C4-2B (cell line): ENCODE results near the gene TIAM2.

Experiments
- H3K27ac ChIP-seq: fragments of 450-650 bp; 2 replicates; pipeline ENCODE4 v1.5.1; 2017
- ZFX ChIP-seq: fragments of 450-650 bp; IDR thresholded peaks from 2 replicates; pipeline ENCODE4 v1.6.1; 2017
- TF ChIP-seq, protein P1 (sequence below): fragments of 450-650 bp; conservative IDR thresholded peaks from 2 replicates; pipeline ENCODE4 v1.5.1; 2017; ENCODE audit warnings: mild to moderate bottlenecking

Gene TIAM2

DNA sequence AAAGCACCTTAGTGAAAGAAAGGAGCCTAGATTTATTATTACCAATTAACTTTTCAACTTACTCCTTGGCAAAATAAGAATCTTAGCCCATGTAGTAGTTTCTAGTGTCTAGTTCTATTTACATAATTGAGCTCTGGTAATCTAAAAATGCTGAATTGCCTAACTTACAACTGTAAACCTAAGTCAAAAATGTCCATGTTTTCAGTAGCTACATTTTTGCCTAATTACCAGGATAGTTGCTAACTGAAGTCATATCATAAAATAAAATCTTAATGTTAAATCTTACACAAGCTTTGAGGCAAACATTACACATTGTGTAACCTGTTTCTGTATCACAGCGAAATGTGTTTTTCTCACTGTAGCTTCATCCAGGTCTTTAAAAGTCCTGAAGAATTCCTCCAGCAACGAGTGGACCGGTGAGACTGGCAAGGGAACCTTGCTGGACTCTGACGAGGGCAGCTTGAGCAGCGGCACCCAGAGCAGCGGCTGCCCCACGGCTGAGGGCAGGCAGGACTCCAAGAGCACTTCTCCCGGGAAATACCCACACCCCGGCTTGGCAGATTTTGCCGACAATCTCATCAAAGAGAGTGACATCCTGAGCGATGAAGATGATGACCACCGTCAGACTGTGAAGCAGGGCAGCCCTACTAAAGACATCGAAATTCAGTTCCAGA lies 261.1 kb downstream of the TIAM2 start:
- TF ChIP-seq, protein P1, sequence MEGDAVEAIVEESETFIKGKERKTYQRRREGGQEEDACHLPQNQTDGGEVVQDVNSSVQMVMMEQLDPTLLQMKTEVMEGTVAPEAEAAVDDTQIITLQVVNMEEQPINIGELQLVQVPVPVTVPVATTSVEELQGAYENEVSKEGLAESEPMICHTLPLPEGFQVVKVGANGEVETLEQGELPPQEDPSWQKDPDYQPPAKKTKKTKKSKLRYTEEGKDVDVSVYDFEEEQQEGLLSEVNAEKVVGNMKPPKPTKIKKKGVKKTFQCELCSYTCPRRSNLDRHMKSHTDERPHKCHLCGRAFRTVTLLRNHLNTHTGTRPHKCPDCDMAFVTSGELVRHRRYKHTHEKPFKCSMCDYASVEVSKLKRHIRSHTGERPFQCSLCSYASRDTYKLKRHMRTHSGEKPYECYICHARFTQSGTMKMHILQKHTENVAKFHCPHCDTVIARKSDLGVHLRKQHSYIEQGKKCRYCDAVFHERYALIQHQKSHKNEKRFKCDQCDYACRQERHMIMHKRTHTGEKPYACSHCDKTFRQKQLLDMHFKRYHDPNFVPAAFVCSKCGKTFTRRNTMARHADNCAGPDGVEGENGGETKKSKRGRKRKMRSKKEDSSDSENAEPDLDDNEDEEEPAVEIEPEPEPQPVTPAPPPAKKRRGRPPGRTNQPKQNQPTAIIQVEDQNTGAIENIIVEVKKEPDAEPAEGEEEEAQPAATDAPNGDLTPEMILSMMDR: no peak
- TF ChIP-seq ZFX: no peak
- H3K27ac ChIP-seq: no peak overlapping the region

DNA sequence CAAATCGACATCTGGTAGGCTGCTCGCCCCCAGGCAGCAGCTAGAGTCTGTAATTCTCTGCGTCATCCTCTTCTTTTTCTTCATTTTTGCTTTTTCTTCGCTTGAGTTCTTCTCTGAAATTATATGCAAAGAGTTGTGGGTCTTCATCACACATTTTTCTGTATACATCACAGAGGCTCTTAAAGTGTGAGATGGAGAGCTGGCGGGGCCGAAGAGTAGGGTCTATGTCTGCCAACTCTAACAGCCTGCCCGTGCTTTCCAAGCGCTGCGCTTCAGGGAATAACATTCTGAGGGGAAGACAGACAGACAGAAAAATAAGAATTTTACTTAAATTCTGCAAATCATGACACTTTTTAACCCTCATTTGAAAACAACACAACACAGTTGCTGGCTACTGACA lies 262.7 kb downstream of the TIAM2 start:
- TF ChIP-seq ZFX: no peak
- TF ChIP-seq, protein P1: no peak
- no peak overlapping the region for H3K27ac ChIP-seq

DNA sequence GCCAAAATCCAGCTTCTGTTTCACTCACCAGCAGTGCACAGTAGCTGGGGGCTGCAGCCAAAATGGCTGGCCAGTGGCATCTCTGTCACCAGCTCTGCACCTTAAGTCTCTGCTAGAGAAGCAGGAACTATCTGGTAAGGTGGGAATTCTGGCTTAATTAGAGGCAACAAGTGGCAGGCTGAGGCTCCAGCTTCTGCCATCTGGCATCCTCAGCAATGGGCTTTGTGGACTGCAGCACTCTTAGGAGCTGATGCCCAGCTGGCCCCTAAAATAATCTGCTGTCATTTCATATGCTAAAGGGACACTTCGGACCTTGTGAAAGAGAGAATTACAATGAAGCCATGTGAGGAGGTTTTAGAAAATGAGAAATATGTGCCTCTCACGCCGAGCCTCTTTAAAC lies 264.1 kb downstream of the TIAM2 start:
- H3K27ac ChIP-seq: no peak overlapping the region
- no peak for TF ChIP-seq ZFX
- TF ChIP-seq, protein P1: no peak

DNA sequence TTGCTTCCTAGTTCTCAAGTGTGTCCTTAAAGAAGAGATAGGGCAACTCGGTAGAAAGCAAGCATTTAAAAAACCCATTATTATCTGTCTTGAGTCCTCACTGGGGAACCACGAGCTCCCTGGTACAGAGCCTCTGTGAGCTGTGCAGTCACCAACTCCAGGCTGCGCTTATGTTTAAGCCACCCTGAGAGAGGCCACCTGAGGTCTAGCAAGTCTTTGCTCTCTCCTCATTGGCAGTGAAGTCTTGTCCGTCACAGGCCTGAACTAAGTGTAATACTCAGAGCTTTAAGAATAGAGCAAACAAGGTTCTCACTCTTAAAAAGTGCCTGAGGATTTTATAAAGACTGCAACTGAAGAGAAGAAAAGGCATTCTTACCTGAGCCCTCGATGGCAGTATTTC lies 264.8 kb downstream of the TIAM2 start:
- TF ChIP-seq ZFX: no peak
- TF ChIP-seq, protein P1: no peak
- H3K27ac ChIP-seq: no peak overlapping the region

DNA sequence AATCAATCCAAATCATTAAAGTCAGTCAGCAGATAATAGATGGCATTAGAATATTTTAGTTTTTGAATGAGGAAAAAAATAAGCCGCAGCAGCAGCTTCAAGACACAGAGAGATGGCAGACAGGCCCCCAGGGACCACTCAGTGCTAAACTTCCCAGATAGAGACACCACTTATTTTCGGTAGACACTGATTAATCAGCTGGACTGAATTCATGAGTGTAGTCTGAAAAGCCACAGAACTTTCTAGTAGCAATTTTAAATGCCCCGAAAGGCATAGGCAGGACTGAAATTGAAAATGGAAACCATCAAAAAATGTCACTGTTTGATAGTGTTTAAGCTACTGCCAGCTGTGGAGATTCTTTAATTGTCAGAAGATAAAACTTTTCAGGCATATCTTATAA lies 265.6 kb downstream of the TIAM2 start:
- TF ChIP-seq, protein P1: no peak
- TF ChIP-seq ZFX: no peak
- no peak overlapping the region for H3K27ac ChIP-seq

DNA sequence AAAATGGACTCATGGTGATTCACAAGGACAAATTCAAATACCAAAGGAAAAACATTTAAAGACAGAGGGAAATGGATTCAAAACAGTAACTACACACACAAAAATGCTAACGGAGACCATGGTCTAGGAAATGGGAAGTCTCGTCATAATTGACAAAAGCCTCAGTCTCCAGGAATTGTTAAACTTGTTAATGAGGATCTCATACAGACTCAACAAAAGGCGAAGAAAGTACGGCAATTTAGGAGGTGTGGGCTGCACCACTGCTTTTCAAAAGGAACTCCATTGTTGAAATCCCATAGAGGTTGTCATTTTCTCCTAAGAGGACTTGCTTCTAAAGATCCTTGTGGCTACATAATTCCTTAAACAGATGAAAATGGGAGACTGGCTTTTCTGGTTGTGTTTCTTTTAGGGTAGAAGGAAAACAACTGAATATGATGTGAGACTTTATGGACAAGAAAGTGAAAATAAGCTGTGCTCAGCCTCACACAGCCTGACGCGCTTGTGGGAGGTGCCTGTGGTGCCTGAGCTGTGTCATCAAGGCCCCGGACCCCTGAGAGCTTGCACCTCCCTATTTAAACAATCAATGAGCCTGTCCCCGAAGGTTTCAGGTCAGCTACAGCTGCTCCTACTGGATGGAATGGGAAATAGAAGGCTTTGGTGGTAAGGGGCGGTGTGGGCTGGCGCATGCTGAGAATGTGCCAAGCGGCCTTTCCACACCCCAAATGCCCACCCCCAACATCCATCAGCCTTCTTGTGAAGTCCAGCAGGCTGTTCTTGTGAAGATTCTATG lies 266.2 kb downstream of the TIAM2 start:
- no peak overlapping the region for H3K27ac ChIP-seq
- TF ChIP-seq, protein P1: no peak
- TF ChIP-seq ZFX: no peak

DNA sequence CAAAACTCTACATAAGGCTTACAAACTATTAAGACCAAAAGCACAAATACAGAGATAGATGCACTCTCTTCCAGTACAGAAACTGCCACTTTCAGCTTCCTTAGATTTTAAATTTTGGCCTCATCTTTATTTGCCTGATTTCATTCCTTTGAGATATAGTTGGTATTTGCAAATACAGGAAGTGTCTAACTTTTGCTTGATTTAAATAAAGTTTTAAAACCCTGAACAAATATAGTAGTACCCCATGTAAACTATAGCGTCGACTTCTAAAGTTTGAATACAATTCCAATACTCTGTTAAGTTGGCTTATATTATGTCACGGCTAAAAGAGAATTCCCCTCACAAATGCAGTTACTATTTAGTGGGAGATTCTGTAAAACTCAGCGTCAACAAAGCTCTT lies 267.5 kb downstream of the TIAM2 start:
- TF ChIP-seq, protein P1: no peak
- TF ChIP-seq ZFX: no peak
- H3K27ac ChIP-seq: no peak overlapping the region
